Measurements from ENCODE around the gene MROH2A.
"Not testable (repeated sequence)": the region's sequence is repeated elsewhere in the genome, so short reads cannot be mapped to it uniquely, and the experiment has no call there.

MROH2A gene, protein sequence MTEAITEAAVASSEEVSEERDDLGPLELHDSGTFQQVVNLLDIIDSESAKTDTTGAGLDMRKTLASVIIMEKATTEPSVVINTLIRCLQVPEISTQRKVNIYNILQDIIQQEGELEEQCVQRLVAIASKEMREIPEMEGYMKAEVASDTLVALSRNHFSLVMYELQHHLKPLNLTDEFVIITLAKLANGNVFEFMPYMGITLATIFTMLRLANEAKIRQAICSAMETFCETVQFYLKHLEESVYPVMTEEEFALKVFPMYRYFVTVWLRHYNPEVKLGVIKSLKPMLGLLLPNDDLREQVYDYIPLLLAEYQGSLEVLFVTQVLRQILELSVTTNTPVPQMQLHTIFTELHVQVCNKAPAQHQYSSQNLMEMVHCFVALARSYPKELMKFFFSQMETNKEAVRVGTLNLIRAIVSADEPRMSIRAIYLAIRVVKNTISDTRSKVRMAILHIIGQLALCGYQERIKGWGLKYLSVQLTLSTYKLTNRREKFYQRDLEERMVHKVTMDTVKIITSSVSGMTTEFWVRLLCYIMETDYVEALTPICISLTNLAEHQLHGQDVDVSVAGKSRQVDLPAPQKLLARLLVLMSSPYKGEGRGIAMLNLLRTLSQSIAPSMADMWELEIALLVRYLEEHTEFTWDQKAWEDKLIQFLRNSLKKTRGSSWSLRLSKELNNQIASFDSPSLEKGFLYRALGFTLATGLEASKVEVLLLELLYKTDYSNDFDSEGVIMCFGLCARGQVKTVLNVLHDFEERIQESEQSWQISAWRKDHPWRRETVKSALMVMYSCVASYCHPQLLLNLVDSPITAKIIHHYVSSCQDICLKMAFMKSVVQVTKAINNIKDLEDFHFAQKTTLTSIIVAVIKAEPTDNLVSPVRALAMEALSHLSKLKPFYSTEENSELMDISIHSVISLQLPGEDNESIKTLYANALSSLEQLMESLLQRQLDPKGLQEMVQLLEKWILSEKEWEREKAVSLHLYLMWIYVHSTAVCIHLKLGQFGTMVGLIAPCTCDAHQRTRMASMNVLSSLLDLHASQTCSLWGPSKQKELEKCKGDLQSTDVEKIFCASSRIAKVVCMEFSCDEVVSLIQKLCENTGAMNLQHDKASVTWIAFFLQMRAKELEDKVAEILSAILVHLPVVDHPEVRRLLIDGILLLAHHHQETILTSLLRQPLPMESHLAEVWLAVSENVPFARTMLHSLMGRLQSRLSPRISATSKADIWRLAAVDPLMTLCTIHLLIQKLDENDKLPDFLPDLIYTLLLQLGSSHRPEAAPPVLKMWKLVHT (N-terminal part only)

DNA sequence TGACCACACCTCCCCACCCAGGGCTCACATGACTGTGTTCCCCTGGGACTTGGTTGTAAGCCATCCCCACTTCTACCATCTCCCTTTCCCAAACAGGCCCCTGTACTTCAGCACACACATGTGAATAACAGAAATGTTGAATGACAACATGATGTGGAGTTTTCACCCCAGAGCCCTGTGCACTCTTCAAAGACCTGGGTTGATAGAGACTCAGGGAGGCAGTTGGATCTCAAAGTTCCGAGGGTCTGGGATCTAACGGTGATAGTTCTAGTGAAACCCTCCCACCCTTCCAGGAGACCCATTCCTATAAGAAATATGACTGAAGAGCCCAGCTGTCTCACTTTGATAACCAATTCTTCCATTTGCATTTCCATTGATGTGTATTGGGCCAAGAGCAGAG lies at the start of gene MROH2A:
Gene MROH2A, plus strand, starts transcription at position 301 of the 400 bp plus-strand sequence. CDS start 1,029 bp downstream, outside the sequence.
- DNase-seq, result no peak

DNA sequence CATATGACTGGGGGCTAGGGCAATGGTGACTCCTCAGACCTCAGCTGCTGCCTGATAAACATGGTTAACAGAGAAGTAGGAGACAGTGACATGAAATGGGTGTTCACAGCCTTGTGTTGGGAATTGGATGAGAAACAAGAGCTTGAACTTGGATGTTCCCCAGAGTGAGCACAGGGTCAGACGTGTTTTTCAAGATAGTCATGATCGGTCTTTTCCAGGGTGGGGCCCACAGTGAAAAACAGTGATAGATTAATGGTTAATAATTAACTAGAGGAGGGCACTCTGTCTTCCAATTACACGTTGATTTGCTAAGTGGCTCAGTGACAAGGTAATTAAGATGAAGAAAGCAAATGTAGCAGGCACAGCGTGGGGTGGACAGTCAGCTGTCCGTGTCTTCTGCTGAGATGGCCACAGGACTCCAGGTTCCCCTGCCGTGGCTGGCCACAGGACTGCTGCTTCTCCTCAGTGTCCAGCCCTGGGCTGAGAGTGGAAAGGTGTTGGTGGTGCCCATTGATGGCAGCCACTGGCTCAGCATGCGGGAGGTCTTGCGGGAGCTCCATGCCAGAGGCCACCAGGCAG lies 49.3 kb upstream of the MROH2A start, which contains the start of gene UGT1A3:
Gene UGT1A3, plus strand, starts transcription at position 320 of the 579 bp plus-strand sequence. Its CDS starts 85 bp downstream, at position 405.
- no peak for DNase-seq

GRCh38 chr2:233736868-233737653 lies 41.1 kb upstream of the MROH2A start:
- DNase-seq, result not testable (repeated sequence)

DNA sequence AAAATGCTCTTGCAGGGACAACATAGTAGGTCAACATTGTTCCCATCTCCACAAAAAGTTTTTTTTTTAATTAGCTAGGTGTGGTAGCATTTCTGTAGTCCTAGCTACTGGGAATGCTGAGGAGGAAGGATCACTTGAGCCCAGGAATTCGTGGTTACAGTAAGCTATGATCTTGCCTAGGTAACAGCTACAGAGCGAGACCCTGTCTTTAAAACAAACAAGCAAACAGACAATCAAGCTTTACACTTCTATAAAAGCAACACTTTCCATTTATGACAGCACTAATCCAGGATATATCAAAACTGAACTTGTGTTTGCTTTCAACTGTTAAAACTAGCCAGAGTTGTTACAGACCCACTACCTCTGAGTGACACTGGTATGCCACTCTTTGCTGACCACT lies 37.3 kb upstream of the MROH2A start:
- no peak for DNase-seq

GRCh38 chr2:233743464-233744259 lies 34.5 kb upstream of the MROH2A start:
- no peak for DNase-seq

- DNase-seq, result no peak
Measured at GRCh38 chr2:233745073-233745755, 32.9 kb upstream of the MROH2A start.

DNA sequence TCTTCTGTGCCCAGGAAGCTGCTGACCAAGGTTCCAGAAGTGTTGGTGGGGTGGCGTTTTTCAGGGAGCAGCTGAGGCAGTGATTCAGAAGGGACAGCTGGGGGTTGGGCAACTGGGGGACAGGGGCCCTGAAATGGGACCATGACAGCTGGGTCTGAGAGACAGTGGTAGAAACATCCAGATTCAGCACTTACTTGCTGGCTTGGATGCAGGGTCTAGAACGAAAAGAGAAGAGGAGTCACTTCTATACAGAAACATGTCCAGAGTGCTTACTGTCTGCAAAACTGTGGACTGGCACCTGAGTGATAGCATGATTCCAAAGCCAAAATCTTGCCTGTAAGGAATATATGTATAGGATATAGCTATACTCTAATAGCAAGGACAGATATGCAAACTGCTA lies 32.3 kb upstream of the MROH2A start:
- not testable (repeated sequence) for DNase-seq

GRCh38 chr2:233746475-233747282 lies 31.5 kb upstream of the MROH2A start:
- DNase-seq, result no peak

GRCh38 chr2:233747283-233747544 lies 30.9 kb upstream of the MROH2A start:
- DNase-seq, result no peak

GRCh38 chr2:233750689-233751088 lies 27.4 kb upstream of the MROH2A start:
- not testable (repeated sequence) for DNase-seq

DNA sequence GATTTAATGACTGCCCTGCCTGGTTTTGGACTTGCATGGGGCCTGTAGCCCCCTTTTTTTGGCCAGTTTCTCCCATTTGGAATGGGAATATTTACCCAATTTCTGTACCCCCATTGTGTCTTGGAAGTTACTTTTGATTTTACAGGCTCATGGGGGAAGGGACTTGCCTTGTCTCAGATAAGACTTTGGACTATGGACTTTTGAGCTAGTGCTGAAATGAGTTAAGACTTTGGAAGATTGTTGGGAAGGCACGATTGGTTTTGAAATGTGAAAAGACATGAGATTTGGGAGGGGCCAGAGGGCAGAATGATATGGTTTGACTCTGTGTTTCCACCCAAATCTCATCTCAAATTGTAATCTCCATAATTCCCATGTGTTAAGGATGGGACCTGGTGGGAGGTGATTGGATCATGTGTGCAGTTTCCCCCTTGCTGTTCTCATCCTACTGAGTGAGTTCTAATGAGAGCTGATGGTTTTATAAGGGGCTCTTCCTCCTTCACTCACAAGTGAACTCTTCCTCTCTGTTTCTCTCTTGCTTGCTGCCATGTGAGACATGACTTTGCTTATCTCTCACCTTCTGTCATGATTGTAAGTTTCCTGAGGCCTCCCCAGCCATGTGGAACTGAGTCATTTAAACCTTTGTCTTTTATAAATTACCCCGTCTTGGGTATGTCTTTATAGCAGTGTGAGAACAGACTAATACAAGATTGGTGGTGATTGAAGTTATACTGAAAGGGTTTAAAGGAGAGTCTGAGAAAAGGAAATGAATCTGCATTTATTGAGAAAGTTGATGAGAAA lies 26.7 kb upstream of the MROH2A start:
- not testable (repeated sequence) for DNase-seq

DNA sequence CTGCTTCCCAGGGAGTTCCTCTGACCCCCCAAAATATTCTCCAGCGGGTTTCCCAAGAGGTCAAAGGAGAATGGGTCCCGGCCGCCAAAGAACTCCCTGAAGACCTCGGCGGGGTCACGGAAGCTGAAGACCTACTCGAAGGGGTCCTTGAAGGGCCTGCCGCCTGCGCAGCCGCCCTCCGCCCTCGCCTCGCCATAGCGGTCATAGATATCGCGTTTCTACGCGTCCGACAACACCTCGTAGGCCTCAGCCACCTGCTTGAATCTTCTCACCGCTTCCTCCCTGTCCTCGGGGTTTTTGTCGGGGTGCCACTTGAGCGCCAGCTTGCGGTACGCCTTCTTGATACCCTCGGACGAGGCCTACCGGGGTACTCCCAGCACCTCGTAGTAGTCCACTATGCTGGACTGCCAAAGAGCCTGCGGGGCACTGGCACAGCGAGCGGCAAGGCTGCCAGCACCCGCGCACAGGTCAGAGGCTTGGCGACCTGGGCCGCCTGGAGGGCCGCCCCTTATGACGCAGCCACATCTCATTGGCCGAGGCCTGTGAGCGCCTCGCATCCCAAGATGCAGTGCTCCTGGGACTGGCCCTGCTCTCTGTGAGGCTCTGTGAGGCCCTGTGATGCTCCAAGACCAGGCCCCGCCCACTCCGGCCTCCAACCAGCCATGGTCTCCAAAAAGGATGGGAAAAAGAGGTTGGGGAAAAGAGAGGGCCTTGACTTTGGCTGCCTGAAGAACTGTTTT lies 23.1 kb upstream of the MROH2A start:
- DNase-seq, result no peak

DNA sequence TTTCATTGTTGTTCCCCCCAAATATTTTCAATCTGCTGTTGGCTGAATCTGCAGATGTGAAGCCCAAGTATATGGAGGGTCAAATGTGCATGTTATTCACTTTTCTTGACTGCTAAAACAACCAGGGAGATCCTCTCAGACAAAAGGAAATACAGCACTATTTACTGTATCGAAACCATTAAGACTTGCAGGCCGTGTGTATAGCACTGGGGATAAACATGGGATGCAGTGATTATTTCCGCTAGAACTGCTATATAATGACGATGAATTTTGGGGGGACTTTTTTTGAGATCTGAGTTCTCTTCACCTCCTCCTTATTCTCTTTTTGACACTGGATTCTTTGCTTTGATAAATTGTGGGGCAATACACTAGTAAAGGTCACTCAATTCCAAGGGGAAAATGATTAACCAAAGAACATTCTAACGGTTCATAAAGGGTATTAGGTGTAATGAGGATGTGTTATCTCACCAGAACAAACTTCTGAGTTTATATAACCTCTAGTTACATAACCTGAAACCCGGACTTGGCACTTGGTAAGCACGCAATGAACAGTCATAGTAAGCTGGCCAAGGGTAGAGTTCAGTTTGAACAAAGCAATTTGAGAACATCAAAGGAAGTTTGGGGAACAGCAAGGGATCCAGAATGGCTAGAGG lies 21.6 kb upstream of the MROH2A start:
- DNase-seq, result no peak

DNA sequence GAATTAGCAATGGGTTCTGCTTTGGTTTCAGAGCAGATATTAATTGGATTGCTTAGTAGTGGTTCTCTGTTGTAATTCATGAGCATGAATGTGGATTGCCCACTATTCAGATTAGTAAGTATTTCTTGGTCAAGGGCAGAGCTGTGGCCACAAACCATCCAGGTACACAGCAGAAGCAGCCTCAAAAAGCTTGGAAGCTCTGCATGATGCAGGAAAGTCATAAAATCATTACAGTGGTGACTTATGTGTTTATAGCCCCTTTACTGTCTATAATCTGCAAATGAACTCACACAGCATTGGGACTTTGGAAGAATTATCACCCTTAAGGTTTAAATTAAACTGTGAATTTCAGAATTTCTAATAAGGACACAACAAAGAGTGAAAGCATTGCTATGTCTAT lies 20.0 kb upstream of the MROH2A start:
- no peak for DNase-seq

GRCh38 chr2:233758849-233759248 lies 19.3 kb upstream of the MROH2A start:
- DNase-seq, result no peak

GRCh38 chr2:233760043-233760442 lies 18.1 kb upstream of the MROH2A start, which contains the start of gene UGT1A1:
Gene UGT1A1 (plus strand): TSS chr2:233760270. CDS start chr2:233760288, 18 bp downstream.
- DNase-seq, result no peak
